ENCODE measurements around the gene F2RL2. TPM values are rescaled to one million over a fixed set of nuclear protein-coding genes. Genes with fewer than 3 reads are reported as not detected.

F2RL2 gene
- polyA plus RNA-seq, 1 experiment: 83.1 TPM

- Histone ChIP-seq H3K4me3 (ENCODE audit: low read depth, low read length) (no peak overlapping the region), H3K27ac (ENCODE audit: low read depth, low read length) (no peak overlapping the region), H3K9me3 (ENCODE audit: control insufficient read depth, insufficient read depth, low read length) (no peaks in the 10 kb centered on the region), H3K27me3 (ENCODE audit: control insufficient read depth, insufficient read depth, low read length) (no peaks in the 10 kb centered on the region)
- no peak for TF ChIP-seq CTCF (IDR thresholded peaks at IDR 0.05; ENCODE audit: low read depth, low read length)
- CTCF ChIA-PET: interaction anchor here (0.7 kb wide), 1 partner anchor 14 kb away, joined by 4 read pairs; no protein-coding TSS in a partner anchor
- DNase-seq (ENCODE audit: low read depth, low spot score): no peak
- POLR2A ChIA-PET: no interaction called here
Observed at GRCh38 chr5:76626738-76627137, 3.5 kb upstream of the F2RL2 start.

GRCh38 chr5:76625087-76625815 is 2.0 kb upstream of the F2RL2 start:
- H3K27ac ChIP-seq (ENCODE audit: low read depth, low read length): no peak overlapping the region
- no peak overlapping the region for H3K4me3 ChIP-seq (ENCODE audit: low read depth, low read length)
- no peaks in the 10 kb centered on the region for H3K9me3 ChIP-seq (ENCODE audit: control insufficient read depth, insufficient read depth, low read length)
- ChIA-PET CTCF (interaction anchor here (1.2 to 2.0 kb wide), 4 partner anchors 15 to 149 kb away, joined by 3 to 12 read pairs (median 4); no protein-coding TSS in a partner anchor), POLR2A (no interaction called here)
- DNase-seq (ENCODE audit: low read depth, low spot score): no peak
- no peaks in the 10 kb centered on the region for H3K27me3 ChIP-seq (ENCODE audit: control insufficient read depth, insufficient read depth, low read length)
- no peak for TF ChIP-seq CTCF (IDR thresholded peaks at IDR 0.05; ENCODE audit: low read depth, low read length)

- ChIA-PET CTCF (interaction anchor here (2.7 to 2.9 kb wide), 2 partner anchors 19 to 152 kb away, joined by 12 to 16 read pairs; no protein-coding TSS in a partner anchor), POLR2A (no interaction called here)
- no peaks in the 10 kb centered on the region for H3K9me3 ChIP-seq (ENCODE audit: control insufficient read depth, insufficient read depth, low read length)
- H3K27me3 ChIP-seq (ENCODE audit: control insufficient read depth, insufficient read depth, low read length): no peaks in the 10 kb centered on the region
- no peak for TF ChIP-seq CTCF (IDR thresholded peaks at IDR 0.05; ENCODE audit: low read depth, low read length)
- H3K4me3 ChIP-seq (ENCODE audit: low read depth, low read length): peak overlapping the region; percentile 62
- DNase-seq (ENCODE audit: low read depth, low spot score): no peak
- H3K27ac ChIP-seq (ENCODE audit: low read depth, low read length): no peak overlapping the region
Observed at GRCh38 chr5:76622076-76622475, 1.1 kb downstream of the F2RL2 start.

- Histone ChIP-seq H3K9me3 (ENCODE audit: control insufficient read depth, insufficient read depth, low read length) (no peaks in the 10 kb centered on the region), H3K4me3 (ENCODE audit: low read depth, low read length) (no peak overlapping the region), H3K27ac (ENCODE audit: low read depth, low read length) (no peak overlapping the region), H3K27me3 (ENCODE audit: control insufficient read depth, insufficient read depth, low read length) (no peaks in the 10 kb centered on the region)
- ChIA-PET POLR2A (interaction anchor here (0.6 kb wide), 1 partner anchor 111 kb away, joined by 4 read pairs; no protein-coding TSS in a partner anchor), CTCF (interaction anchor here (1.2 to 2.9 kb wide), 3 partner anchors 21 to 154 kb away, joined by 5 to 16 read pairs (median 12); no protein-coding TSS in a partner anchor)
- no peak for TF ChIP-seq CTCF (IDR thresholded peaks at IDR 0.05; ENCODE audit: low read depth, low read length)
- DNase-seq (ENCODE audit: low read depth, low spot score): no peak
Observed at GRCh38 chr5:76620166-76620565, 3.0 kb downstream of the F2RL2 start.

- H3K4me3 ChIP-seq (ENCODE audit: low read depth, low read length): no peak overlapping the region
- no peaks in the 10 kb centered on the region for H3K9me3 ChIP-seq (ENCODE audit: control insufficient read depth, insufficient read depth, low read length)
- no peaks in the 10 kb centered on the region for H3K27me3 ChIP-seq (ENCODE audit: control insufficient read depth, insufficient read depth, low read length)
- CTCF ChIA-PET: interaction anchor here (0.8 to 1.2 kb wide), 2 partner anchors 14 to 25 kb away, joined by 3 to 4 read pairs; no protein-coding TSS in a partner anchor
- H3K27ac ChIP-seq (ENCODE audit: low read depth, low read length): peak overlapping the region; percentile 53
- DNase-seq (ENCODE audit: low read depth, low spot score): peak; percentile 81
- POLR2A ChIA-PET: interaction anchor here (1.0 kb wide), 1 partner anchor 72 kb away, joined by 5 read pairs; no protein-coding TSS in a partner anchor
- no peak for TF ChIP-seq CTCF (IDR thresholded peaks at IDR 0.05; ENCODE audit: low read depth, low read length)
Observed at GRCh38 chr5:76617675-76618074, 5.5 kb downstream of the F2RL2 start.

Measured in AG04450 (cell line).